Medulla oblongata (tissue), 1 donor: ENCODE measurements around the gene CABLES1.
"Not testable (repeated sequence)": the region's sequence is repeated elsewhere in the genome, so short reads cannot be mapped to it uniquely, and the experiment has no call there.

Experiments used
- DNase-seq: peaks from one replicate; pipeline ENCODE4 v3.0.0-alpha.2; 2015; ENCODE audit errors: extremely low spot score

CABLES1 gene

GRCh38 chr18:23266717-23267446, 131.6 kb downstream of the CABLES1 start:
- no peak for DNase-seq

- DNase-seq: no peak
These were observed 132.1 kb downstream of the CABLES1 start for GRCh38 chr18:23267447-23267776.

- no peak for DNase-seq
These were observed 133.4 kb downstream of the CABLES1 start for GRCh38 chr18:23268641-23269040.

- not testable (repeated sequence) for DNase-seq
These were observed 133.8 kb downstream of the CABLES1 start for GRCh38 chr18:23269068-23269467.

- DNase-seq: no peak
These were observed 134.6 kb downstream of the CABLES1 start for GRCh38 chr18:23269928-23270327.

- DNase-seq: no peak
These were observed 135.8 kb downstream of the CABLES1 start for GRCh38 chr18:23270986-23271680.

- no peak for DNase-seq
These were observed 137.4 kb downstream of the CABLES1 start for GRCh38 chr18:23272498-23273232.

GRCh38 chr18:23273443-23273966, 138.2 kb downstream of the CABLES1 start:
- DNase-seq: no peak

GRCh38 chr18:23274638-23275482, 139.6 kb downstream of the CABLES1 start:
- DNase-seq: no peak

GRCh38 chr18:23276451-23276850, 141.2 kb downstream of the CABLES1 start:
- peak; percentile 17 for DNase-seq

GRCh38 chr18:23277399-23277798, 142.1 kb downstream of the CABLES1 start:
- no peak for DNase-seq

- no peak for DNase-seq
These were observed 144.6 kb downstream of the CABLES1 start for GRCh38 chr18:23279931-23280330.

GRCh38 chr18:23280844-23281243, 145.6 kb downstream of the CABLES1 start:
- no peak for DNase-seq

GRCh38 chr18:23281626-23282436, 146.5 kb downstream of the CABLES1 start:
- DNase-seq: no peak

- no peak for DNase-seq
These were observed 147.1 kb downstream of the CABLES1 start for GRCh38 chr18:23282437-23282781.

- DNase-seq: no peak
These were observed 148.7 kb downstream of the CABLES1 start for GRCh38 chr18:23283916-23284430.

- no peak for DNase-seq
These were observed 149.3 kb downstream of the CABLES1 start for GRCh38 chr18:23284629-23285028.

GRCh38 chr18:23285581-23285980, 150.3 kb downstream of the CABLES1 start:
- not testable (repeated sequence) for DNase-seq

GRCh38 chr18:23291456-23292205, 156.3 kb downstream of the CABLES1 start:
- DNase-seq: no peak
